ENCODE data around the gene MCHR2.

Gene MCHR2

GRCh38 chr6:99875068-99875467, 119.0 kb downstream of the MCHR2 start:
- Histone ChIP-seq H3K27ac (ENCODE audit: low read length) (no peak overlapping the region), H3K36me3 (replicated peaks; ENCODE audit: insufficient read depth, low read length) (no peaks in the 10 kb centered on the region), H3K79me2 (ENCODE audit: low read length) (no peaks in the 10 kb centered on the region), H3K4me1 (ENCODE audit: low read length) (no peaks in the 10 kb centered on the region), H3K9ac (ENCODE audit: low read length) (no peak overlapping the region), H2AFZ (ENCODE audit: low read length) (no peak overlapping the region), H3K9me2 (replicated peaks; ENCODE audit: insufficient read depth, low read length) (no peaks in the 10 kb centered on the region), H4K20me1 (ENCODE audit: insufficient read depth, low read length) (no peaks in the 10 kb centered on the region), H3K4me3 (ENCODE audit: low read length) (no peak overlapping the region), H3K9me3 (replicated peaks; ENCODE audit: insufficient read depth, low read length) (no peaks in the 10 kb centered on the region), H3F3A (ENCODE audit: insufficient read depth, low read length) (no peaks in the 10 kb centered on the region), H3K27me3 (replicated peaks; ENCODE audit: insufficient read depth, low read length) (no peaks in the 10 kb centered on the region), H3K4me2 (ENCODE audit: low read depth, low read length) (no peak overlapping the region)
- DNase-seq = no peak
- TF ChIP-seq, protein P1, sequence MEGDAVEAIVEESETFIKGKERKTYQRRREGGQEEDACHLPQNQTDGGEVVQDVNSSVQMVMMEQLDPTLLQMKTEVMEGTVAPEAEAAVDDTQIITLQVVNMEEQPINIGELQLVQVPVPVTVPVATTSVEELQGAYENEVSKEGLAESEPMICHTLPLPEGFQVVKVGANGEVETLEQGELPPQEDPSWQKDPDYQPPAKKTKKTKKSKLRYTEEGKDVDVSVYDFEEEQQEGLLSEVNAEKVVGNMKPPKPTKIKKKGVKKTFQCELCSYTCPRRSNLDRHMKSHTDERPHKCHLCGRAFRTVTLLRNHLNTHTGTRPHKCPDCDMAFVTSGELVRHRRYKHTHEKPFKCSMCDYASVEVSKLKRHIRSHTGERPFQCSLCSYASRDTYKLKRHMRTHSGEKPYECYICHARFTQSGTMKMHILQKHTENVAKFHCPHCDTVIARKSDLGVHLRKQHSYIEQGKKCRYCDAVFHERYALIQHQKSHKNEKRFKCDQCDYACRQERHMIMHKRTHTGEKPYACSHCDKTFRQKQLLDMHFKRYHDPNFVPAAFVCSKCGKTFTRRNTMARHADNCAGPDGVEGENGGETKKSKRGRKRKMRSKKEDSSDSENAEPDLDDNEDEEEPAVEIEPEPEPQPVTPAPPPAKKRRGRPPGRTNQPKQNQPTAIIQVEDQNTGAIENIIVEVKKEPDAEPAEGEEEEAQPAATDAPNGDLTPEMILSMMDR (IDR thresholded peaks at IDR 0.05; ENCODE audit: low read length) = no peak
- TF ChIP-seq EZH2 (optimal IDR thresholded peaks at IDR 0.05; ENCODE audit: low read depth, low read length) = no peak
- no peak for TF ChIP-seq EZH2phosphoT487 (IDR thresholded peaks at IDR 0.05; ENCODE audit: low read length)

DNA sequence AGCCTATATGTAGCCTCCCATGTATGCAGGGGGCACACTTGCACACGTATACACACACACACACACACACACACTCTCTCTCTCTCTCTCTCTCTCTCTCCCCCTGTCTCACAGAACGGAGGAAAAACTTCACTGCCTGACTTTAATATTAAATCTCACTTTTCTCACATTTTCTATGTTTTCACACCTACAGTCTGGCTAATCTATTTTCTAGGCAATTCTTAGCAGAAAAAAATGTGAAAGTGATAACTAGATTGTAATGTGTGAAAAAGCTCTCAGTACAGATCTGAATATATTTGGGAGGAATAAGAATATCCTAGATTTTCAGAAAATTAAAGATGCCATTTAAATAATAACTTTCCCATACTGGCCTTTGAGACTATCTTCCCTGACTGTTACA, 120.9 kb downstream of the MCHR2 start:
- Histone ChIP-seq H3K9me2 (replicated peaks; ENCODE audit: insufficient read depth, low read length) (no peaks in the 10 kb centered on the region), H3F3A (ENCODE audit: insufficient read depth, low read length) (no peaks in the 10 kb centered on the region), H3K4me2 (ENCODE audit: low read depth, low read length) (no peak overlapping the region), H3K9me3 (replicated peaks; ENCODE audit: insufficient read depth, low read length) (no peaks in the 10 kb centered on the region), H3K4me1 (ENCODE audit: low read length) (no peaks in the 10 kb centered on the region), H3K27me3 (replicated peaks; ENCODE audit: insufficient read depth, low read length) (no peaks in the 10 kb centered on the region), H3K4me3 (ENCODE audit: low read length) (no peak overlapping the region), H3K9ac (ENCODE audit: low read length) (no peak overlapping the region), H2AFZ (ENCODE audit: low read length) (no peak overlapping the region), H3K27ac (ENCODE audit: low read length) (no peak overlapping the region), H3K36me3 (replicated peaks; ENCODE audit: insufficient read depth, low read length) (no peaks in the 10 kb centered on the region), H4K20me1 (ENCODE audit: insufficient read depth, low read length) (no peaks in the 10 kb centered on the region), H3K79me2 (ENCODE audit: low read length) (no peaks in the 10 kb centered on the region)
- TF ChIP-seq EZH2phosphoT487 (IDR thresholded peaks at IDR 0.05; ENCODE audit: low read length) (no peak), EZH2 (optimal IDR thresholded peaks at IDR 0.05; ENCODE audit: low read depth, low read length) (no peak)
- TF ChIP-seq, protein P1 (IDR thresholded peaks at IDR 0.05; ENCODE audit: low read length) = no peak
- no peak for DNase-seq

GRCh38 chr6:99871641-99872040, 122.4 kb downstream of the MCHR2 start:
- no peaks in the 10 kb centered on the region for H3K36me3 ChIP-seq (replicated peaks; ENCODE audit: insufficient read depth, low read length)
- DNase-seq = no peak
- no peaks in the 10 kb centered on the region for H3K4me1 ChIP-seq (ENCODE audit: low read length)
- H3K27ac ChIP-seq (ENCODE audit: low read length) = no peak overlapping the region
- H2AFZ ChIP-seq (ENCODE audit: low read length) = no peak overlapping the region
- no peaks in the 10 kb centered on the region for H3K27me3 ChIP-seq (replicated peaks; ENCODE audit: insufficient read depth, low read length)
- TF ChIP-seq, protein P1 (IDR thresholded peaks at IDR 0.05; ENCODE audit: low read length) = no peak
- TF ChIP-seq EZH2phosphoT487 (IDR thresholded peaks at IDR 0.05; ENCODE audit: low read length) (no peak), EZH2 (optimal IDR thresholded peaks at IDR 0.05; ENCODE audit: low read depth, low read length) (no peak)
- H3F3A ChIP-seq (ENCODE audit: insufficient read depth, low read length) = no peaks in the 10 kb centered on the region
- no peaks in the 10 kb centered on the region for H4K20me1 ChIP-seq (ENCODE audit: insufficient read depth, low read length)
- H3K9me3 ChIP-seq (replicated peaks; ENCODE audit: insufficient read depth, low read length) = no peaks in the 10 kb centered on the region
- no peaks in the 10 kb centered on the region for H3K79me2 ChIP-seq (ENCODE audit: low read length)
- no peak overlapping the region for H3K4me2 ChIP-seq (ENCODE audit: low read depth, low read length)
- H3K4me3 ChIP-seq (ENCODE audit: low read length) = no peak overlapping the region
- no peak overlapping the region for H3K9ac ChIP-seq (ENCODE audit: low read length)
- no peaks in the 10 kb centered on the region for H3K9me2 ChIP-seq (replicated peaks; ENCODE audit: insufficient read depth, low read length)
